GM23338 (cell line): ENCODE measurements around the gene NAALADL2. TPM values are rescaled to one million over a fixed set of nuclear protein-coding genes. Genes with fewer than 3 reads are reported as not detected.

Source experiments
- ATAC-seq: fragments of 200-7000 bp; cut with Tn5 transposase; 3 replicates; pipeline ENCODE4 v1.9.1; 2020
- DNase-seq: peaks from one replicate; pipeline ENCODE4 v3.0.0-alpha.2; 2015; ENCODE audit warnings: low spot score
- H2AFZ ChIP-seq: fragments of 200-600 bp; sonication (generic); 2 replicates; pipeline ENCODE4 v1.8.0; 2016; ENCODE audit warnings: antibody characterized with exemption, mild to moderate bottlenecking, moderate library complexity
- H3F3A ChIP-seq: fragments of 200-600 bp; sonication (generic); replicated peaks from 2 replicates; pipeline ENCODE4 v1.8.0; 2017; ENCODE audit warnings: antibody characterized with exemption, mixed run types, low read depth
- H3K27ac ChIP-seq: fragments of 200-600 bp; sonication (generic); 2 replicates; pipeline ENCODE4 v1.6.1; 2016; ENCODE audit warnings: low read depth
- H3K27me3 ChIP-seq: fragments of 200-600 bp; sonication (generic); 2 replicates; pipeline ENCODE4 v1.8.0; 2016; ENCODE audit warnings: mild to moderate bottlenecking, mixed run types, moderate library complexity; ENCODE audit not compliant: insufficient read depth
- H3K36me3 ChIP-seq: fragments of 200-600 bp; sonication (generic); 2 replicates; pipeline ENCODE4 v1.8.0; 2016; ENCODE audit warnings: mild to moderate bottlenecking; ENCODE audit not compliant: insufficient read depth
- H3K4me1 ChIP-seq: fragments of 200-600 bp; sonication (generic); 2 replicates; pipeline ENCODE4 v1.8.0; 2016; ENCODE audit warnings: mild to moderate bottlenecking, moderate library complexity; ENCODE audit not compliant: insufficient read depth
- H3K4me2 ChIP-seq: fragments of 200-600 bp; sonication (generic); 2 replicates; pipeline ENCODE4 v1.7.1; 2017; ENCODE audit warnings: mixed run types
- H3K4me3 ChIP-seq: fragments of 200-600 bp; sonication (generic); 2 replicates; pipeline ENCODE4 v1.6.1; 2016; ENCODE audit warnings: mixed run types
- H3K79me2 ChIP-seq: fragments of 200-600 bp; sonication (generic); replicated peaks from 2 replicates; pipeline ENCODE4 v1.8.0; 2017; ENCODE audit warnings: mild to moderate bottlenecking; ENCODE audit not compliant: insufficient read depth
- H3K9me2 ChIP-seq: fragments of 200-600 bp; sonication (generic); 2 replicates; pipeline ENCODE4 v1.8.0; 2017; ENCODE audit not compliant: insufficient read depth
- H4K20me1 ChIP-seq: fragments of 200-600 bp; sonication (generic); replicated peaks from 2 replicates; pipeline ENCODE4 v1.8.0; 2017; ENCODE audit warnings: mild to moderate bottlenecking; ENCODE audit not compliant: insufficient read depth
- H3K27ac Mint-ChIP-seq: 2 replicates; pipeline ENCODE4 v1.8.0; 2020; ENCODE audit warnings: inconsistent platforms, mild to moderate bottlenecking, moderate library complexity, mixed read lengths
- H3K27me3 Mint-ChIP-seq: 3 replicates; pipeline ENCODE4 v1.8.0; 2022; ENCODE audit warnings: low read depth, mild to moderate bottlenecking, moderate library complexity, mixed read lengths, inconsistent platforms; ENCODE audit not compliant: insufficient read depth, poor library complexity
- H3K36me3 Mint-ChIP-seq: 3 replicates; pipeline ENCODE4 v1.8.0; 2021; ENCODE audit warnings: low read depth, mild to moderate bottlenecking, inconsistent platforms, moderate library complexity, mixed read lengths
- H3K4me1 Mint-ChIP-seq: 3 replicates; pipeline ENCODE4 v1.8.0; 2020; ENCODE audit warnings: mild to moderate bottlenecking, inconsistent platforms, mixed read lengths
- H3K4me3 Mint-ChIP-seq: 3 replicates; pipeline ENCODE4 v1.8.0; 2021; ENCODE audit warnings: moderate library complexity, mild to moderate bottlenecking, inconsistent platforms, mixed read lengths
- H3K9me3 Mint-ChIP-seq: 3 replicates; pipeline ENCODE4 v1.8.0; 2020; ENCODE audit warnings: moderate library complexity, mild to moderate bottlenecking, inconsistent platforms, mixed read lengths
- CREB1 ChIP-seq: fragments of 250-450 bp; sonication (Bioruptor Pico); IDR thresholded peaks from 2 replicates; pipeline ENCODE4 v1.5.0; 2020; ENCODE audit warnings: low read depth, mild to moderate bottlenecking, moderate library complexity
- CTCF ChIP-seq, 2 experiments: fragments of 200-600 bp in 1 of 2; sonication (generic) in 1 of 2; conservative IDR thresholded peaks; 2 replicates each; pipeline versions ENCODE4 v1.5.1 to v1.6.1; 2016 to 2017; ENCODE audit warnings: antibody characterized with exemption in 2 of 2, low read depth in 2 of 2, mild to moderate bottlenecking in 2 of 2, moderate library complexity in 1 of 2
- ETS1 ChIP-seq: IDR thresholded peaks from 2 replicates; pipeline ENCODE4 v1.6.1; 2016; ENCODE audit warnings: antibody characterized with exemption
- EZH2 ChIP-seq: fragments of 200-600 bp; sonication (generic); IDR thresholded peaks from one replicate; pipeline ENCODE4 v1.8.0; 2017; ENCODE audit warnings: antibody characterized with exemption, mild to moderate bottlenecking, low read depth; ENCODE audit not compliant: unreplicated experiment
- EZH2phosphoT487 ChIP-seq: fragments of 200-600 bp; sonication (generic); IDR thresholded peaks from one replicate; pipeline ENCODE4 v1.8.1; 2018; ENCODE audit warnings: antibody characterized with exemption; ENCODE audit not compliant: unreplicated experiment
- JUNB ChIP-seq: IDR thresholded peaks from one replicate; pipeline ENCODE4 v1.6.1; 2016; ENCODE audit warnings: antibody characterized with exemption; ENCODE audit not compliant: unreplicated experiment
- NANOG ChIP-seq: IDR thresholded peaks from 2 replicates; pipeline ENCODE4 v1.6.1; 2016; ENCODE audit warnings: antibody characterized with exemption, borderline replicate concordance
- POLR2AphosphoS5 ChIP-seq: IDR thresholded peaks from 2 replicates; pipeline ENCODE4 v1.6.1; 2016; ENCODE audit warnings: antibody characterized with exemption, low read depth
- REST ChIP-seq: IDR thresholded peaks from one replicate; pipeline ENCODE4 v1.6.1; 2018; ENCODE audit warnings: antibody characterized with exemption; ENCODE audit not compliant: unreplicated experiment
- STAT1 ChIP-seq: IDR thresholded peaks from one replicate; pipeline ENCODE4 v1.6.1; 2016; ENCODE audit warnings: antibody characterized with exemption; ENCODE audit not compliant: unreplicated experiment
- ZNF114 ChIP-seq: fragments of 250-450 bp; sonication (Bioruptor Pico); IDR thresholded peaks from 2 replicates; pipeline ENCODE4 v1.5.0; 2020; ENCODE audit warnings: mild to moderate bottlenecking, moderate library complexity
- ZNF331 ChIP-seq: fragments of 250-450 bp; sonication (Bioruptor Pico); IDR thresholded peaks from 2 replicates; pipeline ENCODE4 v1.5.0; 2020; ENCODE audit warnings: low read depth, mild to moderate bottlenecking, moderate library complexity
- ZNF462 ChIP-seq: fragments of 250-450 bp; sonication (Bioruptor Pico); IDR thresholded peaks from 2 replicates; pipeline ENCODE4 v1.5.0; 2020; ENCODE audit warnings: mild to moderate bottlenecking, moderate library complexity
- polyA plus RNA-seq: library from polyadenylated mRNA; unstranded; fragments of >200 nt; fragmentation: Nextera tagmentation; extraction: Ambion mirVana; gene quantifications from 2 replicates; pipeline ENCODE4 v1.2.1, GENCODE V29; 2016
- total RNA-seq: library from RNA; depleted of rRNA; stranded (reverse); fragments of >200 nt; shearing (Covaris generic); gene quantifications from 2 replicates; pipeline ENCODE4 v1.2.3, GENCODE V29; 2014

Gene NAALADL2
- total and polyA plus RNA-seq, 2 experiments from 2014 or later, result 1.6 to 2.6 TPM

GRCh38 chr3:175479800-175480199 lies 620.7 kb downstream of the NAALADL2 start:
- H3K4me3 Mint-ChIP-seq, result no peak overlapping the region
- no peaks in the 10 kb centered on the region for H3K27me3 Mint-ChIP-seq
- no peak overlapping the region for H2AFZ ChIP-seq
- no peaks in the 10 kb centered on the region for H3K27me3 ChIP-seq
- TF ChIP-seq ETS1 (no peak), JUNB (no peak), STAT1 (no peak), NANOG (no peak), EZH2phosphoT487 (no peak), ZNF114 (CRISPR knock-in tag) (no peak), ZNF462 (no peak), POLR2AphosphoS5 (no peak), CREB1 (CRISPR knock-in tag) (no peak), CTCF (conservative IDR thresholded peaks at IDR 0.05; ENCODE audit: low read depth in 2 of 2) (no peak), ZNF331 (CRISPR knock-in tag) (no peak), REST (no peak), EZH2 (no peak)
- no peaks in the 10 kb centered on the region for H3K36me3 ChIP-seq
- no peaks in the 10 kb centered on the region for H3K9me2 ChIP-seq
- H3K27ac Mint-ChIP-seq, result no peak overlapping the region
- no peak overlapping the region for H3K4me3 ChIP-seq
- H3K27ac ChIP-seq, result no peak overlapping the region
- no peaks in the 10 kb centered on the region for H4K20me1 ChIP-seq
- no peaks in the 10 kb centered on the region for H3K36me3 Mint-ChIP-seq
- no peaks in the 10 kb centered on the region; the same call in 2 of the 3 replicates for H3K4me1 Mint-ChIP-seq
- ATAC-seq (no peak), DNase-seq (no peak)
- no peaks in the 10 kb centered on the region for H3K4me1 ChIP-seq
- H3K4me2 ChIP-seq, result no peak overlapping the region
- H3F3A ChIP-seq, result no peaks in the 10 kb centered on the region
- H3K79me2 ChIP-seq, result no peaks in the 10 kb centered on the region
- H3K9me3 Mint-ChIP-seq, result no peaks in the 10 kb centered on the region
